ENCODE data around the gene SRCAP. TPM values are rescaled to one million over a fixed set of nuclear protein-coding genes. Genes with fewer than 3 reads are reported as not detected.

The SRCAP gene
- total and polyA plus RNA-seq, 5 experiments from 2014 or later: 5.2 to 110 (median 31.3) TPM

DNA sequence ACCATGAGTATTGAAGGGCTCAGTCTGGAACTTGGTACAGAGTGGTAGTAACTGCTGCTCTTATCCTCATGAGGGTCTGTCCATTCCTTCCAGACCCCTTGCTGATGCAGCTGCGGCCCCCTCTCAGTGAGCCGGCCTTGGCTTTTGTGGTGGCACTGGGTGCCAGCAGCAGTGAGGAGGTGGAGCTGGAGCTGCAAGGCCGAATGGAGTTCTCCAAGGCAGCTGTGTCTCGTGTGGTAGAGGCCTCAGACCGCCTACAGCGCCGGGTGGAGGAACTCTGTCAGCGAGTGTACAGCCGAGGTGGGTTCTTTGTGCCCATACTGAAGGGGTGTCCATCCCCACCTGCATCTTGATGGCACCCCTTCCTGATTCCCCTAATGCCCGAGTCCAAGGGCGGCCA is 65.1 kb downstream of the SRCAP start:
- peaks cover 0 to 52% (median 18%) of the 10 kb centered on the region in 3 donors for H3K36me3 Mint-ChIP-seq
- DNase-seq (no peak), ATAC-seq (no peak)
- H3K9me3 Mint-ChIP-seq: no peaks in the 10 kb centered on the region
- H3K27ac Mint-ChIP-seq: peak overlapping the region in 4 of 10 donors; percentile 12 to 95 (median 56)
- POLR2A ChIA-PET: interaction anchor here (0.6 to 1.5 kb wide), 3 partner anchors 13 to 102 kb away, joined by 3 to 5 read pairs (median 3); no protein-coding TSS in a partner anchor
- H3K27me3 Mint-ChIP-seq: no peaks in the 10 kb centered on the region
- H3K4me3 Mint-ChIP-seq: peak overlapping the region in 7 of 10 donors; percentile 57 to 99 (median 94)
- peaks cover 20 to 51% (median 35%) of the 10 kb centered on the region in 4 donors for H3K4me1 Mint-ChIP-seq

DNA sequence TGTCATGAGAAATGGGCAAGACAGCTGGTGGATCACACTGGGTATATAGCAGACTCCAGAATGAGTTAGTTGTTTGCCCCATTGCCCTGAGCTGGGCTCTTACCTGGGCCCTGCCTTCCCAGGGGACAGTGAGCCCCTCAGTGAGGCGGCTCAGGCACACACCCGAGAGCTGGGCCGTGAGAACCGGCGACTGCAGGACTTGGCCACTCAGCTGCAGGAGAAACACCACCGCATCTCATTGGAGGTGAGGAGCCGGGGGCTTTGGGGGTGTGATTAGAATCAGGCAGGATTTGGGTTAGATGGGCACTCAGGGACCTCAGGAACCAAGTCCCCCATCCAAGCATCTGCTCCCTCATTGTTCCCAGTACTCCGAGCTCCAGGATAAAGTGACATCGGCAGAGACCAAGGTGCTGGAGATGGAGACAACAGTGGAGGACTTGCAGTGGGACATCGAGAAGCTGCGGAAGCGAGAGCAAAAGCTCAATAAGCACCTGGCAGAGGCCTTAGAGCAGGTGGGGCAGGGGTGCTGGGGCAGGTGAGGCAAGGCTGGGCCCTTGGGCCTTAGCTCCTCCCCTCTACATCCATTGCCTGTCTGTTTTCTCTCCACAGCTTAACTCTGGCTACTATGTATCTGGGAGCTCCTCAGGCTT is 66.0 kb downstream of the SRCAP start:
- POLR2A ChIA-PET: interaction anchor here (1.3 to 1.5 kb wide), 2 partner anchors 49 to 103 kb away, joined by 3 read pairs; no protein-coding TSS in a partner anchor
- no peaks in the 10 kb centered on the region for H3K9me3 Mint-ChIP-seq
- ATAC-seq: no peak
- peaks cover 0 to 59% (median 18%) of the 10 kb centered on the region in 3 donors for H3K36me3 Mint-ChIP-seq
- H3K27me3 Mint-ChIP-seq: no peaks in the 10 kb centered on the region
- H3K4me3 Mint-ChIP-seq: no peak overlapping the region
- no peak for DNase-seq
- peaks cover 20 to 43% (median 36%) of the 10 kb centered on the region in 4 donors for H3K4me1 Mint-ChIP-seq
- H3K27ac Mint-ChIP-seq: peak overlapping the region in 1 of 10 donors; percentile 60

DNA sequence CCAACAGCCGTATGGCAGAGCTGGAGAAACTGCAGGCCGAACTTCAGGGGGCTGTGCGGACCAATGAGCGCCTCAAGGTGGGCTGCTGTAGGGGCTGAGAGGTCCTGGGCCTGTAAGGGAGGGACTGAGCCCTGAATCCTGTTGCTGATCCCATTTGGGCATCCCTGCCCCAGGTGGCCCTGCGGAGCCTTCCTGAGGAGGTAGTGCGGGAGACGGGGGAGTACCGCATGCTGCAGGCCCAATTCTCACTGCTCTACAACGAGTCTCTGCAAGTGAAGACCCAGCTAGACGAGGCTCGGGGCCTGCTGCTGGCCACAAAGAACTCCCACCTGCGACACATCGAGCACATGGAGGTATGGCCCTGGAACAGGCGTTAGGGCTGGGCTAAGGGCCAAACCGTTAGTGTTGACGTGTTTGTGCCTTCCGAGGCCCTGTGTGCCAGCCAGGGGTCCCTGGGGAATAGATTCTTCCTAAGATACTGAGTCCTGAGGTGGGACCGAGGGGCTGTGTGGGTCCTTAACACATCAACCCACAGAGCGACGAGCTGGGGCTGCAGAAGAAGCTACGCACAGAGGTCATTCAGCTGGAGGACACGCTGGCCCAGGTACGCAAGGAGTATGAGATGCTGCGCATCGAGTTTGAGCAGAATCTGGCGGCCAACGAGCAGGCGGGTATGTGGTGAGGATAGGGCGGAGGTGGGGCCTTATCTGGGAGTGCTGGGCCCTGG is 67.4 kb downstream of the SRCAP start:
- Mint-ChIP-seq H3K27me3 (no peaks in the 10 kb centered on the region), H3K27ac (peak overlapping the region in 1 of 10 donors; percentile 33), H3K4me3 (no peak overlapping the region), H3K9me3 (no peaks in the 10 kb centered on the region), H3K4me1 (peaks cover 14 to 34% (median 27%) of the 10 kb centered on the region in 4 donors), H3K36me3 (peaks cover 0 to 73% (median 22%) of the 10 kb centered on the region in 3 donors)
- DNase-seq: no peak
- no peak for ATAC-seq
- POLR2A ChIA-PET: interaction anchor here (0.5 to 0.7 kb wide), 2 partner anchors 842 to 956 kb away, joined by 3 read pairs; no protein-coding TSS in a partner anchor

DNA sequence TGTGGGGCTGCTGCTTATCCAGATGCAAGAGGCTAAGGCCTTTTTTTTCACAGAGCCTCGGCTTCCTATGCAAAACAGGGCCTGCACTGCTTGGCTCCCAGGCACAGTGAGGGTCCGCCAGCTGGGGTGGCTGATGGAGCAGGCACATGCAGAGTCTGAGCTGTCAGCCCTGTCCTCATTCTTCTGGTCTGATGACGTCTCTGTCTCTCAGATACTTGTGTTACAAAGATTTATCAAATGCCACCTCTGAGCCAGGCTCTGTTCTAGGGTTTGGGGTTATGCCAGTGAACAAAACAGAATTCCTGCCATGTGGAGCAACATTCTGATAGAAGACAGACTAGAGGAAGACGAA is 67.9 kb downstream of the SRCAP start:
- Mint-ChIP-seq H3K36me3 (peaks cover 0 to 79% (median 22%) of the 10 kb centered on the region in 3 donors), H3K4me1 (peaks cover 13 to 32% (median 26%) of the 10 kb centered on the region in 4 donors), H3K27ac (peak overlapping the region in 2 of 10 donors; percentile 33 to 82), H3K27me3 (no peaks in the 10 kb centered on the region), H3K9me3 (no peaks in the 10 kb centered on the region), H3K4me3 (no peak overlapping the region)
- DNase-seq: no peak
- POLR2A ChIA-PET: interaction anchor here (0.5 to 0.7 kb wide), 2 partner anchors 843 to 957 kb away, joined by 3 read pairs; no protein-coding TSS in a partner anchor
- ATAC-seq: no peak

DNA sequence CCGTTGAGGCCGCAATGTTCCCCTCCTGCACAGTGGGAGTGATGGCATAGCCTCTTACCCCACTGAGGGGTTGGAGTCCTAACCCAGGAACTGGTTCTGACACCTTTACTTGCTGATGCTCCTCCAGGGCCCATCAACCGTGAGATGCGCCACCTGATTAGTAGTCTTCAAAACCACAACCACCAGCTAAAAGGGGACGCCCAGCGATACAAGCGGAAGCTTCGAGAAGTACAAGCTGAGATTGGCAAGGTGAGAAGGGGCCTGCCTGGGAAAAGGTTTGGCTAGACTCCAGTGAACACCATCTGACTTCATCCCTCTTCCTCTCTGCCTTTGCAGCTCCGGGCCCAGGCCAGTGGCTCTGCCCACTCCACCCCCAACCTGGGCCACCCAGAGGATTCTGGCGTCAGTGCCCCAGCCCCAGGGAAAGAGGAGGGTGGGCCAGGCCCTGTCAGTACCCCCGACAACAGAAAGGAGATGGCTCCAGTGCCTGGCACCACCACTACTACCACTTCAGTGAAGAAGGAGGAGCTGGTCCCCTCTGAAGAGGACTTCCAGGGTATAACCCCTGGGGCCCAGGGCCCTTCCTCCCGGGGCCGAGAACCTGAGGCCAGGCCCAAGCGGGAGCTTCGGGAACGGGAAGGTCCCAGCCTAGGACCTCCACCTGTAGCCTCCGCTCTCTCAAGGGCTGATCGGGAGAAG is 68.9 kb downstream of the SRCAP start:
- peaks cover 19 to 29% (median 27%) of the 10 kb centered on the region in 4 donors for H3K4me1 Mint-ChIP-seq
- peaks cover 0 to 89% (median 22%) of the 10 kb centered on the region in 3 donors for H3K36me3 Mint-ChIP-seq
- DNase-seq: peak in 1 of 10 donors; percentile 49
- H3K27me3 Mint-ChIP-seq: no peaks in the 10 kb centered on the region
- no peak for ATAC-seq
- POLR2A ChIA-PET: interaction anchor here (0.6 kb wide), 1 partner anchor 36 kb away, joined by 7 read pairs; no protein-coding TSS in a partner anchor
- H3K27ac Mint-ChIP-seq: peak overlapping the region in 2 of 10 donors; percentile 71 to 82
- no peaks in the 10 kb centered on the region for H3K9me3 Mint-ChIP-seq
- peak overlapping the region in 1 of 10 donors; percentile 22 for H3K4me3 Mint-ChIP-seq

DNA sequence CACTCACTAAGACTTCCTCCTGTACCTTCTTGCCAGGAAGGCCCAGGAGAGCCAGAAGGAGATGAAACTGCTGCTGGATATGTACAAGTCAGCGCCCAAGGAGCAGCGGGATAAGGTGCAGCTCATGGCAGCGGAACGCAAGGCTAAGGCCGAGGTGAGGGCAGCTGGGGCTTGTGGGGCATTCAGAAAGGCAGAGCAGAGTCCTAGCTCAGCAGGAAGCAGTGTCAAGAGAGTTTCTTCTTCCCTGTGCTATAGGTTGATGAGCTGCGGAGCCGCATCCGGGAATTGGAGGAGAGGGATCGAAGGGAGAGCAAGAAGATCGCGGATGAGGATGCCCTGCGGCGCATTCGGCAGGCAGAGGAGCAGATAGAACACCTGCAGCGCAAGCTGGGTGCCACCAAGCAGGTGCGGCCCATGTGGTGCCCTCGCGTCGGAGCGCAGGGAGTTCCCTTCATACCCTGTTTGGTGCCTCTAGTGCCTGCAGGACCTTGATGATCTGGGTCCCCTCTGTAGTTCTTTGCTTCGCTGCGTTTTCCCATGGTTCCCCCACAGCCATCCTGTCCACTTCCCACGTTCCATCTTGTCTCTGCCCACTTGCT is 69.7 kb downstream of the SRCAP start:
- no peak for ATAC-seq
- H3K36me3 Mint-ChIP-seq: peaks cover 0 to 94% (median 22%) of the 10 kb centered on the region in 3 donors
- peaks cover 21 to 26% (median 22%) of the 10 kb centered on the region in 4 donors for H3K4me1 Mint-ChIP-seq
- H3K27ac Mint-ChIP-seq: peak overlapping the region in 4 of 10 donors; percentile 20 to 70 (median 50)
- DNase-seq: no peak
- no peak overlapping the region for H3K4me3 Mint-ChIP-seq
- H3K27me3 Mint-ChIP-seq: no peaks in the 10 kb centered on the region
- POLR2A ChIA-PET: interaction anchor here (0.6 to 1.2 kb wide), 2 partner anchors 36 to 110 kb away, joined by 4 to 7 read pairs; partner anchors contain the start of gene FBRS
- H3K9me3 Mint-ChIP-seq: no peaks in the 10 kb centered on the region

DNA sequence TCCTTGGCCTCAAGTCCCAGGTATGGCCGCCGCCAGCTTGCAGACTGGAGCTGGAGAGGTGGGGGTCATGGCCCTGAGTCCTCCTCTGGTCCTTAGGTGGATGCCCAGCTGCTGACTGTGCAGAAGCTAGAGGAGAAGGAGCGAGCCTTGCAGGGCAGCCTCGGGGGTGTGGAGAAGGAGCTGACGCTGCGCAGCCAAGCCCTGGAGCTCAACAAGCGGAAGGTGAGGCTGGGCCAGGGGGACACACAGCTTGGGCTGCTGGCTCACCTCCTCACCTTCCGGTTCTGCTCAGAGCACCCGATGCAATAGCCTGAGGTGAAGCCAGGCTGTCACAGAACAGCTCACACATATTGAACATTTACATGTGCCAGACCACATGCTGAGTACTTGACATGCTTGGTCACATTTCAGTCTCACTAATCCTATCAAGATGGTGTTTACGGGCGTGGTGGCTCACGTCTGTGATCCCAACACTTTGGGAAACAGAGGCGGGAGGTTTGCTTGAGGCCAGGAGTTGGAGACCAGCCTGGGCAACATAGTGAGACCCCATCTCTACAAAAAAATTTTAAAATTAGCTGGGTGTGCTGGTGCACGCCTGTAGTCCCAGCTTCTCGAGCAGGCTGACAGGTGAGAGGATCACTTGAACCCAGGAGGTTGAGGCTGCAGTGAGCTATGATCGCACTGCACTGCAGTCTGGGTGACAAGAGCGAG is 70.6 kb downstream of the SRCAP start:
- Mint-ChIP-seq H3K27me3 (no peaks in the 10 kb centered on the region), H3K9me3 (no peaks in the 10 kb centered on the region), H3K36me3 (peaks cover 0 to 92% (median 22%) of the 10 kb centered on the region in 3 donors), H3K4me1 (peaks cover 21 to 23% (median 21%) of the 10 kb centered on the region in 4 donors), H3K4me3 (no peak overlapping the region), H3K27ac (no peak overlapping the region)
- POLR2A ChIA-PET: interaction anchor here (0.6 to 1.2 kb wide), 3 partner anchors 10 to 110 kb away, joined by 3 to 7 read pairs (median 4); partner anchors contain the start of gene FBRS
- DNase-seq (no peak), ATAC-seq (no peak)

DNA sequence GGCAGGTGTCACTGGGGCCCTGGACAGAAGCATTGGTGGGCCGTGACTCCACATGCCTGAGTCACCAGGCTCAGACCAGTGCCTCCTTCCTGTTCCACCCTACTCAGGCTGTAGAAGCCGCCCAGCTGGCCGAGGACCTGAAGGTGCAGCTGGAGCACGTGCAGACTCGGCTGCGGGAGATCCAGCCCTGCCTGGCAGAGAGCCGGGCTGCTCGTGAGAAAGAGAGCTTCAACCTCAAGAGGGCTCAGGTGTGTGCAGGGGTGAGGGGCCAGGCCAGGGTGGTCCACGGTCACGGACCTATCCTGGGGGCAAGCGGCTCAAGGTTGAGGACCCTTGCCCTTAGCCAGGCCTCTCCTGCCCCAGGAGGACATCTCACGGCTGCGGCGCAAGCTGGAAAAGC is 72.8 kb downstream of the SRCAP start:
- no peaks in the 10 kb centered on the region for H3K27me3 Mint-ChIP-seq
- DNase-seq (no peak), ATAC-seq (no peak)
- POLR2A ChIA-PET: interaction anchor here (1.2 kb wide), 1 partner anchor 9 kb away, joined by 3 read pairs; no protein-coding TSS in a partner anchor
- no peaks in the 10 kb centered on the region for H3K9me3 Mint-ChIP-seq
- peak overlapping the region in 3 of 10 donors; percentile 5 to 68 (median 43) for H3K27ac Mint-ChIP-seq
- peaks cover 0 to 72% (median 18%) of the 10 kb centered on the region in 3 donors for H3K36me3 Mint-ChIP-seq
- H3K4me1 Mint-ChIP-seq: peaks cover 22 to 33% (median 29%) of the 10 kb centered on the region in 4 donors
- H3K4me3 Mint-ChIP-seq: no peak overlapping the region

DNA sequence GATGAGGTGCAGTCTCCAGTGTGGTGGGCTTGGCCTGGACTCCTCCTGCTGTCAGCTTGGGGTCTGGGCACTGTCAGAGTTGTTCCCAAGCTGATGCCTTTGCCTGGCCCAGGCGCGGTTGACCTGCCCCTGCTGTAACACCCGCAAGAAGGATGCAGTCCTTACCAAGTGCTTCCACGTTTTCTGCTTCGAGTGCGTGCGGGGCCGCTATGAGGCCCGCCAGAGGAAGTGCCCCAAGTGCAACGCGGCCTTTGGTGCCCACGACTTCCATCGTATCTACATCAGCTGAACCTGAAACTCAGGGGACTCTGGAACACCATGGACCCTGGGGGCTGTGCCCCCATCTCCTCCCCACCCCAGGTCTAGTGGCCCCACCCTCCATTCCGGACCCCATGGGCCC is 74.9 kb downstream of the SRCAP start:
- Mint-ChIP-seq H3K9me3 (no peaks in the 10 kb centered on the region), H3K36me3 (peaks cover 0 to 52% (median 7%) of the 10 kb centered on the region in 3 donors), H3K4me1 (peaks cover 25 to 34% (median 28%) of the 10 kb centered on the region in 4 donors), H3K27me3 (peaks cover 0 to 5% (median 2%) of the 10 kb centered on the region in 5 donors), H3K27ac (peak overlapping the region in 3 of 10 donors; percentile 19 to 44 (median 25)), H3K4me3 (peak overlapping the region in 1 of 10 donors; percentile 96)
- no peak for ATAC-seq
- DNase-seq: no peak
- POLR2A ChIA-PET: interaction anchor here (0.5 to 1.5 kb wide), 5 partner anchors 11 to 700 kb away, joined by 3 to 4 read pairs (median 3); partner anchors contain the start of genes PHKG2 and RNF40

DNA sequence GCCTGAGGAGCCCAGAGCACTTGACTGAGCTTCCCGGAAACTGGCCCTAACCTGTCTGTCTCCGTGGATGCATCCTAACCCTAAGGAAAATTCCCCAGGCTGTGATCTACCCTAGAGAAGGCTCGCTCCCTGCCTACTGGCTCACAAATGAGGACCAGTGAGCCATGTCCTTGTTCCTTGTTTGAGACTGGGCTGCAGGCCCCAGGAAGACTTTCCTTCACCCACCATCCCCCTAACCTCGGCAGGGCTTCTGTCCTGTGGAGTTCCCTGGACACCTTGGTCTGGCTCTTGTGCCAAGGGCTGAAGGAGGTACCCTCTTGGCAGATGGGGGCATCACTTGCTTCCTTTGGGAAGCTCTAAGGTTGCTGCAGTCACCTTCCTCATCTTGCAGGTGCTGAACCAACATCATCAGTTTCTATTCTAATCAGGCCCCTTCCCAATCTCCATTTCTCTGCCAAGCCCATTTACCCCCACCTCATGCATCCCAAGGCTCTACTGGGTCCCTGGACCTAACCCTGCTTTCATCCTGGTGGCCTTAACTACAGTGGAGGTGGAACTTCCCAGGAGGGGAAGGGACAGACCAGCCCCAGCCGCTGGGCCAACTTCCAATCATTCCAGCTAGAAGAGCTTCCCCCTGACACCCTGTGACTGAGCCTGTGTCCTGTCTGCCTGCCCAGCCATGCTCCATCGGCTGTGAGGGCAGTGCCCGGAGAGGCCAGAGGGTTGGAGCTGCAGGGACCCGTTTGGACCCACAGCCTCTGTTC is 75.6 kb downstream of the SRCAP start:
- Mint-ChIP-seq H3K36me3 (peaks cover 0 to 46% (median 4%) of the 10 kb centered on the region in 3 donors), H3K9me3 (no peaks in the 10 kb centered on the region), H3K27me3 (peaks cover 0 to 5% (median 2%) of the 10 kb centered on the region in 5 donors), H3K4me3 (peak overlapping the region; percentile 84 to 96 (median 92)), H3K27ac (peak overlapping the region in 9 of 10 donors; percentile 16 to 82 (median 60)), H3K4me1 (peaks cover 23 to 32% (median 28%) of the 10 kb centered on the region in 4 donors)
- POLR2A ChIA-PET: interaction anchor here (0.5 to 1.5 kb wide), 11 partner anchors 12 to 723 kb away, joined by 3 to 8 read pairs (median 4); partner anchors contain the start of genes PHKG2 and RNF40
- DNase-seq: no peak
- ATAC-seq: peak; percentile 2 to 3
